Stimulated activated CD8-positive, alpha-beta memory T cell treated with anti-CD3 and anti-CD28 coated beads, Interleukin-7, amount 100 ng/mL, for 1 hour (primary cell): ENCODE measurements around the gene OR11G2.
"Not testable (repeated sequence)": the region's sequence is repeated elsewhere in the genome, so short reads cannot be mapped to it uniquely, and the experiment has no call there.

ENCODE experiments used
- DNase-seq, 2 donors: peaks; one replicate each; pipeline ENCODE4 v3.0.0-alpha.2; 2020; ENCODE audit warnings: low read depth in 2 of 2

The OR11G2 gene

GRCh38 chr14:20223410-20223809 lies 32.7 kb downstream of the OR11G2 start, which contains the start of gene OR11H6:
TSS of gene OR11H6 (plus strand) at chr14:20223710. CDS start at chr14:20223710, 0 bp downstream.
- DNase-seq, result no peak

- DNase-seq, result no peak
Observed at GRCh38 chr14:20228681-20229080, 38.0 kb downstream of the OR11G2 start, which contains the start of gene OR11H7. TSS of gene OR11H7 (plus strand) at chr14:20228981.

- not testable (repeated sequence) for DNase-seq
Observed at GRCh38 chr14:20235415-20235814, 44.7 kb downstream of the OR11G2 start.

- no peak for DNase-seq
Observed at GRCh38 chr14:20247646-20248246, 57.0 kb downstream of the OR11G2 start.
